Skeletal muscle tissue (tissue), 5 donors: ENCODE measurements around the gene GPR50. TPM values are rescaled to one million over a fixed set of nuclear protein-coding genes. Genes with fewer than 3 reads are reported as not detected.

Experiments
- H3K27ac ChIP-seq: one replicate; pipeline ENCODE4 v1.7.0; 2013; ENCODE audit warnings: mild to moderate bottlenecking, low read depth, low read length, inconsistent platforms
- H3K27me3 ChIP-seq, 3 donors: one replicate each; pipeline ENCODE4 v1.7.0; 2013; ENCODE audit warnings: low read length in 3 of 3; ENCODE audit not compliant: control insufficient read depth in 3 of 3, insufficient read depth in 3 of 3
- H3K36me3 ChIP-seq, 3 donors: one replicate each; pipeline ENCODE4 v1.7.0; 2013; ENCODE audit warnings: low read length in 3 of 3; ENCODE audit not compliant: control insufficient read depth in 3 of 3, insufficient read depth in 3 of 3
- H3K4me1 ChIP-seq, 3 donors: one replicate each; pipeline ENCODE4 v1.7.0; 2013; ENCODE audit warnings: low read length in 3 of 3, mild to moderate bottlenecking in 3 of 3; ENCODE audit not compliant: control insufficient read depth in 3 of 3, insufficient read depth in 3 of 3
- H3K4me3 ChIP-seq, 3 donors: one replicate each; pipeline ENCODE4 v1.7.0; 2013; ENCODE audit warnings: low read length in 3 of 3
- H3K9ac ChIP-seq, 3 donors: one replicate each; pipeline ENCODE4 v1.7.0; 2013; ENCODE audit warnings: low read length in 3 of 3, mild to moderate bottlenecking in 3 of 3, moderate library complexity in 2 of 3, low read depth in 1 of 3
- H3K9me3 ChIP-seq, 3 donors: one replicate each; pipeline ENCODE4 v1.7.0; 2013; ENCODE audit warnings: low read length in 3 of 3; ENCODE audit not compliant: control insufficient read depth in 3 of 3
- small RNA-seq: library from RNA; depleted of rRNA; stranded (forward); fragments of <200 nt; gene quantifications from one replicate; pipeline ENCODE3, GENCODE V24; 2014
- total RNA-seq: library from RNA; depleted of rRNA; stranded (reverse); fragments of >200 nt; gene quantifications from one replicate; pipeline ENCODE4 v1.2.3, GENCODE V29; 2014
- donor health status: Osteomylitis.

The GPR50 gene
- total RNA-seq, 1 donor from 2014 or later = not detected

GRCh38 chrX:151225843-151226242 lies 49.5 kb downstream of the GPR50 start:
- Histone ChIP-seq H3K27me3 (peaks cover 0 to 4% (median 0%) of the 10 kb centered on the region in 3 donors), H3K4me3 (no peak overlapping the region), H3K4me1 (no peaks in the 10 kb centered on the region), H3K36me3 (no peaks in the 10 kb centered on the region), H3K27ac (no peak overlapping the region), H3K9me3 (peaks cover 0 to 3% (median 0%) of the 10 kb centered on the region in 3 donors), H3K9ac (no peak overlapping the region)

- no peak overlapping the region for H3K9ac ChIP-seq
- no peak overlapping the region for H3K4me3 ChIP-seq
- no peaks in the 10 kb centered on the region for H3K4me1 ChIP-seq
- no peaks in the 10 kb centered on the region for H3K36me3 ChIP-seq
- peaks cover 0 to 1% (median 0%) of the 10 kb centered on the region in 3 donors for H3K9me3 ChIP-seq
- no peak overlapping the region for H3K27ac ChIP-seq
- H3K27me3 ChIP-seq = peaks cover 0 to 4% (median 0%) of the 10 kb centered on the region in 3 donors
Measured at GRCh38 chrX:151226941-151227340, 50.6 kb downstream of the GPR50 start.

GRCh38 chrX:151227627-151228026 lies 51.2 kb downstream of the GPR50 start:
- Histone ChIP-seq H3K9me3 (peaks cover 0 to 1% (median 0%) of the 10 kb centered on the region in 3 donors), H3K4me1 (no peaks in the 10 kb centered on the region), H3K27me3 (peaks cover 0 to 4% (median 0%) of the 10 kb centered on the region in 3 donors), H3K9ac (no peak overlapping the region), H3K4me3 (no peak overlapping the region), H3K36me3 (no peaks in the 10 kb centered on the region), H3K27ac (no peak overlapping the region)

GRCh38 chrX:151228935-151229334 lies 52.6 kb downstream of the GPR50 start:
- peaks cover 0 to 1% (median 0%) of the 10 kb centered on the region in 3 donors for H3K9me3 ChIP-seq
- no peak overlapping the region for H3K27ac ChIP-seq
- no peak overlapping the region for H3K9ac ChIP-seq
- H3K27me3 ChIP-seq = peaks cover 0 to 4% (median 0%) of the 10 kb centered on the region in 3 donors
- H3K36me3 ChIP-seq = no peaks in the 10 kb centered on the region
- H3K4me3 ChIP-seq = no peak overlapping the region
- H3K4me1 ChIP-seq = no peaks in the 10 kb centered on the region

Small RNA genes lying within 50 kb of the gene (small RNA-seq; reads per million reads assigned to genes)
- not detected for gene MIR4330

Other genes starting within 250 kb of the GPR50 start
- gene HMGB3, start 193.2 kb upstream of the GPR50 start, total RNA-seq = 10.4 TPM
- gene VMA21, start 220.6 kb downstream of the GPR50 start, total RNA-seq = 19.3 TPM